SK-N-SH treated with all-trans-retinoic acid at 6 μM for 48 hours (cell line): Measurements from ENCODE around the gene CENPO.

Source experiments
- ARNTL ChIP-seq: fragments of 450-650 bp; formaldehyde crosslinking; IDR thresholded peaks from 2 replicates; pipeline ENCODE4 v1.5.0; 2020; ENCODE audit warnings: low read depth, mild to moderate bottlenecking, moderate library complexity, borderline replicate concordance
- SNAI2 ChIP-seq: fragments of 250-450 bp; sonication (Bioruptor Pico); IDR thresholded peaks from 2 replicates; pipeline ENCODE4 v1.5.0; 2020; ENCODE audit warnings: mild to moderate bottlenecking, moderate library complexity
- TSHZ2 ChIP-seq: fragments of 250-450 bp; sonication (Bioruptor Pico); IDR thresholded peaks from 2 replicates; pipeline ENCODE4 v1.5.0; 2020; ENCODE audit warnings: mild to moderate bottlenecking, moderate library complexity
- ZC3H10 ChIP-seq: fragments of 250-450 bp; sonication (Bioruptor Pico); IDR thresholded peaks from 2 replicates; pipeline ENCODE4 v1.5.1; 2021; ENCODE audit warnings: mild to moderate bottlenecking, moderate library complexity
- TF ChIP-seq, protein P1 (sequence below): fragments of 250-450 bp; sonication (Bioruptor Pico); IDR thresholded peaks from 2 replicates; pipeline ENCODE4 v1.5.1; 2020; ENCODE audit warnings: low read depth, mild to moderate bottlenecking, moderate library complexity

- TF ChIP-seq, protein P1, sequence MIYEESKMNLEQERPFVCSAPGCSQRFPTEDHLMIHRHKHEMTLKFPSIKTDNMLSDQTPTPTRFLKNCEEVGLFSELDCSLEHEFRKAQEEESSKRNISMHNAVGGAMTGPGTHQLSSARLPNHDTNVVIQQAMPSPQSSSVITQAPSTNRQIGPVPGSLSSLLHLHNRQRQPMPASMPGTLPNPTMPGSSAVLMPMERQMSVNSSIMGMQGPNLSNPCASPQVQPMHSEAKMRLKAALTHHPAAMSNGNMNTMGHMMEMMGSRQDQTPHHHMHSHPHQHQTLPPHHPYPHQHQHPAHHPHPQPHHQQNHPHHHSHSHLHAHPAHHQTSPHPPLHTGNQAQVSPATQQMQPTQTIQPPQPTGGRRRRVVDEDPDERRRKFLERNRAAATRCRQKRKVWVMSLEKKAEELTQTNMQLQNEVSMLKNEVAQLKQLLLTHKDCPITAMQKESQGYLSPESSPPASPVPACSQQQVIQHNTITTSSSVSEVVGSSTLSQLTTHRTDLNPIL: no peak
- TF ChIP-seq SNAI2 (CRISPR knock-in tag) (no peak), ARNTL (CRISPR knock-in tag) (no peak), TSHZ2 (CRISPR knock-in tag) (no peak), ZC3H10 (CRISPR knock-in tag) (no peak)
Observed at GRCh38 chr2:24850944-24851343, 57.7 kb downstream of the CENPO start.
